AG08396 (cell line): Measurements from ENCODE around the gene WARS2.

ENCODE experiments used
- DNase-seq: peaks from one replicate; pipeline ENCODE4 v3.0.0; 2012; ENCODE audit warnings: low spot score, mixed read lengths

WARS2 gene

DNA sequence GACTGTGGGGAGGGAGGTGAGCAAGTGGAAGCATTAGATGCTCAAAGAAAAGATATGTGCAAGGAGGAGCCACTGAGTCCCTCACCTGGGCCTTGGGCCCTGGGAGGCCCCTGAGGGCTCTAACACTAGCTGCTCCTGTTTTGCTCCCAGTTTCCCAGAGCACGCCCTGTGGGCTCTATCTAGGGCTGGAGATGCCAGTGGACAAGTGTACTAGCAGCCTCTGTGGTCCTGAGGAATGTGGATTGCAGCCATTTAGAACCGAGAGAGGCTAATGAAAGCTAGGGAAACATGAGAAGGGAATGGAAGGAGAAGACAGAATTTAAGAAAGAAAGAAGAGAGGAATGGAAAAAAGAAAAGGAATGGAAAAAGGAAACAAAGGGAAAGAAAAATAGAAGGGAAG is 142.3 kb downstream of the WARS2 start:
- DNase-seq: no peak

DNA sequence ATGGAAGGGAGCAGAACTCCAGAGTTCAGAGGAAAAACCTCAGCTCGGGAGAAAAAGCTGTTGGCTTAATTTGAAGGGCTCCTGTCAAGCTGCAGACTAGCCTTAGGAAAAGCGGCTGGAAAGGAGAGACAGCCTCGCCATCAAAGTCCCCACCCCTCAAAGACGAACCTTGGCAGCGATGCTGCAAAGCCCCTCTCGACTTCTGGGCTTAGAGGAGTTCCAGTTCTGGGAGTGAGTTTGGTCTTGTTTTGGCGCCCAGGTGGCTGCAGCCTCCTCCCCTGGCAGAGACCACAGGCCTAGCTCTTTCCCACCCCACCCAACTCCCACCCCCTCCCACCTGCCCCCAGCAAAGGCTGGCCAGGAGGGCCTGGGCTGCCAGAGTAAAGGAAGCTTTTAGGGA is 143.2 kb downstream of the WARS2 start:
- DNase-seq: no peak

DNA sequence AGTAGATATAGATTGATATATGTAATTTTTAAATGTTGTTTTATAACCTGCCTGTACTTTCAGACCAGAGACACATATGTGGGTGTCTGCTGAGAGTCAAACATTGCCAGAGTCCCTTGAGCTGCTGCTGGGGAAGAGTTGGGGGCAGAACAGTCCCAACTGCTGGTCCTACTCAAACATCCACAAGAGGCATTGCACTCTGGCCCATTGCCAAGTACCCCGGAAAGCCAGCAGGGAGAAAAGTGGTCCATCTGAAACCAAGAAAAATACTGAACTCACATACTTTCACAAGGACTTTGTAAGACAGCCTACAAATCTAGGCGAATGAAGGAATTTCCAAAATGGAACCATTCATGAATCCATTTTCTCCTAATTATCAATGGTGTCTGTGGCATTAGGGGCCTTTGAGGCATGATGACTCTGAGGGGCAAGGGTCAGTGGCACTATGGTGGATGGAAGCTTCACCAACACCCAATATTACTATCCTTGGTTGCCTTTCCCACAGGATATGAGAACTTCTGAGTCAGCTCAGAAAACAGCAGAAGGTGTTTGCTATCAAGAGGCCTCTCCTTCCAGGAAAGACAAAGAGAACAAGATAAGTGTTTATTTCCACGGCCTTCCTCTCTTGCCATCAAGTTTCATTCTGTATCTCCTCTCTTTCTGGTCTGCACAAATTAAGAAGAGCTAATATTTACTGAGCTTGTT is 145.0 kb downstream of the WARS2 start:
- DNase-seq: no peak

DNA sequence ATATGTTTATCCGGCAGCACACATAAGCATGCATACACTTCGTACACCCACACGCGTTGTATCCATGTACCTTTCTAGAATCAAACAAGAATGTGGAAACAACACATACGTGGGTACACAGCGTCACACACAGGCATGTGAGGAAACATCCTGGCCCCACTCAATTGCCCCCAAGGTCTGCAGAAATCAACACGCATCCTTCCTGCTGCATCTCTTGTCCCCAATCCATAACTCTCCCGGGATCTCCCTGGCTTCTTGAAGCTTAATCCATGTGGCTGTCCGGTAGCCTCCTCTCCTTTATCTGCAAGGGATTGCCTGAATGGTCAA is 146.8 kb downstream of the WARS2 start:
- no peak for DNase-seq

DNA sequence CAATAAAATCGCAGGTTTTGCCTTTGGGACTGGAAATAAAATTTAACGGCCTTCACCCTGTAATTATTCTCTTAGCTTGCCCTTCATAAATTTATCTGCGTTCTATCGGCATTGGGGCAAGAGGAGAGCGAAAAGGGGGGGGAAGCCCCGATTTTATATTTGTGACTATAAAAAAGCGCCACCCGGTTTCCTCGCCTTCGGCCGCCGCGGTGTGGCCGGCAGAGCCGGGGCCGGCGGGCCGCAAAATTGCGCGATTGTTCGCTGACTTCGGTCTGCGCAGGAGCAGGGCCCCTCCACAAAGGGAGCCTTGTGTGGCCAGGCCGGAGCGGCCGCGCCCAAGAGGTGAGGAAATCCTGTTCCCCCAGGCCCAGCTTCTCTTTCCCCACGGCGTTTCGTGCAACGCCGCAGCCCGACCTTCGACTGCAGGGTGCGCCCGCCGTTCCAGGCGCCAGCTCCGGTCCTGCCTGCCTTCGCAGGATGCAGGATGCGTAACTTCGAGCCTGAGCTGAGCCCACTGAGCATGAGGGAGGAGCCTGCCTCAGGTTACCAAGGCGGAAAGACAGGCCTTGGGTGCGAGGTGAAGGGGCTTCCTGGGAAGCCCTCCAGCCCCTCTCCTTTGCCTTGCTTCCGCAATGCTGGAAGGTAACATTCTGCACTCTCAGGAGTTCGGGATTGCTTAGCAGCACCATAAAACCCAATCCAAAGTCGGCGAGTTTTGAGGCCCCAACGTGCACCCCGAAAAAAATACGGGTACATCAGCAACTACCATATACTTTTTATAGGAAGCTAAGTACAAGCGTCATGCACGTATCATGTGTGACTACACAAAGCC is 147.4 kb downstream of the WARS2 start:
- no peak for DNase-seq

DNA sequence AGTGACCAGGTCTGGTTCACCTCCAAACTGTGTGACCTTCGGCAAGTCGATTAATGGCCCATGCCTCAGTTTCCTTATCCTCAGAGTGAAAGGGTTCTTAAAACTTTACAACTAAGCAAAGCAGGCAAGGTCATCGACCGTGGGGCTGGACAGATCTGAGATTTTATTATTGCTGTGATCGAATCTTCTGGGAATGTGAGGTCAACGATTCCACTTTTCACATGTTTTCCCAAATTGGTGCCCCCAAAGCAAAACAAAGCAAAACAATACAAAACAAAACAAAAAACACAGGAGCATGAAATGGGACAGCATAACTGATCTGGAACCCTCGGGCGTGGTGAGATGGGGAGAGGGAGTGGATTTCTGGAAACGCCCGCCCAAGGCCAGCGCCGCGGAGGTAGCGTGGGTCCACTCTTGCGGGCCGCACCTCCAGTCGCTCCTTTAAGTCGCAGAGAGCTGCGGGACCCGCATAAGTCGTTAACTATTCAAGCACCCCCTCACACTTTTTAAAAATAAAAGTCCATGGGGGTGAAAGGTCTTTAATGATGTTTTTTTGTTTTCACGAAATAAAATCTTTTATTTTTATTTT is 148.1 kb downstream of the WARS2 start:
- no peak for DNase-seq

DNA sequence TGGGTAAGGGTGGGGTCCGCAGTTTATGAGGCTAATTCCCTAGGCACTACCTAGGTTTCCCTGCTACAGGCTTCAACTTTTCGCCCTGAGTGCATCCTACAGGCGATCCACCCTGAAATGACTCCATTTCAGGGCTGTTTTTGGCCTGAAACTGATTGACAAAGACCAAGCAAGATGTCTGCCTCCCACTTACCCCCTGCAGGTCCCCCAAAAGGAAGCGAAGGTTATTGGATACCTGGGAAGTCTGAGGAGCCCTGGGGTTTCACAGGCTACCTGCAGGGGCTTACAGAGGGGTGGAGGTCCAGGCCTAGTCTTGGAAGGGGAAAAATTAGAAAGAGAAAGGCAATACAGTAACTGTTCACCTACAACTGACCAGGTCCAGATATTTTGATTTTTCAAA is 149.0 kb downstream of the WARS2 start:
- DNase-seq: no peak

DNA sequence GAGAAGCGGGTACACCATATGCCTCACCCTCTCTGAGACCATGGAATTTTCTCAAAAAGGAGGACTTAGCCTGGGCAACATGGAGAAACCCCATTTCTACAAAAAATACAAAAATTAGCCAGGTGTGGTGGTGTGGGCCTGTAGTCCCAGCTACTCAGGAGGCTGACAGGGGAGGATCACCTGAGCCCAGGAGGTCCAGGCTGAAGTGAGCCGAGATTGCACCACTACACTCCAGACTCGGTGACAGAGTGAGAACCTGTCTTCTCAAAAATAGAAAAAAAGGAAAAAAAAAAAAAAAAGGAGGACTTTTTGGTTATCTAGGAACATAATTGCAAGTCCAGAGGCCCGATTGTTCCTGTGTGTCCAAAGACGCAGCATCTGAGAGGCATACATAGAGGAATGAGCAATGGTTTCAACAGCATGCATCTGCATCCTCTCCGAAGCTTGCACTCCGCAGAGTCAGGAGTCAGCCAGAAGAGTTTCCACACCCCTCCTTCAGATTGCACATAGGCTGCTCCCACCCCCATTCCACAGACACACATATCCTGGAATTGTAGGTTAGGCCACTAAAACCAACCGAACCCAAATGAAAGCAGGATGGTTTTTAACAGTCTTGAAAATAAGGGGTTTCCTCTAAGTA is 149.8 kb downstream of the WARS2 start:
- no peak for DNase-seq

DNA sequence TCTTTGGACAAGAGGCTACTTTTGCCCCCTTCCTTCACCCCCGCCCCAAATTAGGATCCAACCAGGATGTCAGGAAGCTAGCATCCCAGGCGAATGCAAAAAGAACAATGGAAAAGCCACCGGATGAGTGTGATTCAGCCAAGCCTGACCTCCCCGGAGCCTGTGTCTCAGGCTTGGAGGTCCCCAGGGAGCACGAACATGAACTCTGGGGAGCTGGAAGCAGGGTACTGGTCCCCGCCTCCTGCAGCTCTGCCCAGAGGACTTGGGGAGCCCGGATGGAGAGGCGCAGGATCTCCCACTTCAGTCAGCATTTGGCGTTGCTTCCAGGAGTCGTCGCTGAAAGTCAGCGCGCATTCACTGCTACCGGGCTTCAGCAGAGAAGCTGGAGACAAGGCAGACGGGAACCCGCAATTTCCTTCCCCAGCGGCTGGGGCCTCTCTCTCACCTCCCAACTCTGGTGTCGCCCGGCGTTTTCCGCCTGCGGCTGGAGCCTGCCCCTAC is 150.5 kb downstream of the WARS2 start:
- DNase-seq: no peak

DNA sequence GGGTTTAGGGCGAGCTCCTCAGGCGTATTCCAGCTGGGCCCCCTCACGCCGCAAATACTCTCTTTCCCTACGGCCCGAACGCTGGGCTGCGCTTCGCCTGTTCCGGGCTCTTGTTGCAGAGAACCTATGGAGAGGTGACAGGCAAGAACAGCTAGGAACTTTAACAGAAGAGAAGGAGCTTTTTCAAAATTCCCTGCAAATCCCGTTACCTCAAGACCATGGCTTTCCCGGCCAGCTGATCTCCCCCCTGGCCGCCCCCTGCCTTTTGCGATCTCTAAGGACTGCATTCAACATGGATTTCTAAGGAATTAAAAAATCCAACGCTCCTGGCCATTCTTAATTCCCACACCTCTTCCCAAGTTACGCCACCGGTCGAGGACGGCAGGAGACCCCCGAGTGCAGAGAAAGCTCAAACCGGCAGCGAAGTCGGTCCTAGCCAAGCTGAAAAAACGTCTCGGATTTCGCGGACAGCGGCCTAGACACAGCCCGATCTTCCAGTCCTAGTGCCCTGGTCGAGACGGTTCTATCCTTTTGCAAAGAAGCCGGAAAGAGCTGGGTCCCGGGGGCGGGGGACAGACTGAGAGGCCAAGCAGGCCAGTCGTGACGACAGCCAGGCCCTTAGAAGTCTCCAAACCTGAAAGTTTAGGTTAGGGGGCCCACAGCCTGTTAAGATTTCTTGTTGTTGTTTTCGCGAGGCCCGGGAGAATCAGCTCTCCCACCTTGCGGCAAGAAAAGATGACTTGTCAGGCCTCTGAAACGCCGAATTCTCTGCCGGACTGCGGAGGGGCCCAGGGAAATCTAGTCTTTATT is 151.2 kb downstream of the WARS2 start:
- no peak for DNase-seq

DNA sequence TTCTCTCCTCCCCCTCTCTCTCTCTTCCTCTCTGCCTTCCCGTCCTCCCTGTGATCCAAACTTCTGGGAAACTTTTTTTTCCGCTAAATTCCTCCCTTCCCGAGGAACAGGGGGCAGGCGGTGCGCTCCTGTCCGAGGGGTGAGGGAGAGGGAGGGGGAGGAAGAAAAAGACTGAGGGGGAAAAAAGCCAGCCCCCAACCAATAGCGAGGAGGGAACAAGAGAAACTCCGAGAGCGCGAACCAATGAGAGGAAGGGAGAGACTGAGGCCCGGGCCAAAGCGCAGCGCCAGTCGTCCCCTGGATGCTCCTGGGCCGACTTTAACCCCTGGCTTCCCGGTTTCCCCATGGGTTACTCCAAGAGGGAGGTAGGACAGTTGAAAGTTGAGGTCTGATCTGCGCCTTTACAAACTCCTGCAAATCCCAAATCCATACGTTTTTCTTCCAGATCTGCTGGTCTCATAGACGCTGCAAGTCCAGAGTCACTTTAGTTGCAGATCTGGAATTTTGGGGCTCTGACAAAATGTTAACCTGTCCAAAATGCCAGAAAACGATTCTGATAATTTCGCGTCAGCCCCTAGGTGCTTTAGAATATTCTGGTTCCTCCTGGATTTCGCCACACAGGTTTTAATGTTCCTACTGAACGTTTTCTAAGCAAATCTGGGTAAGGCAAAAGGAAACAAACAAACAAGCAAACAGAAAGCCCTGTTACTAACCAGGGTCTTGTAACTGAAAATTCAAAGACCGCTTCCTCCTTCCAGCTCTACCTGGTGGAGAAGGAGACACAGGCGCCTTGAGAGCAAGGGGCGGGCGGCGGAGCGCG is 152.1 kb downstream of the WARS2 start, which contains the start of gene TBX15:
Gene TBX15, minus strand, starts transcription at position 158 of the 820 bp plus-strand sequence. CDS start 548 bp downstream, outside the sequence.
- no peak for DNase-seq

DNA sequence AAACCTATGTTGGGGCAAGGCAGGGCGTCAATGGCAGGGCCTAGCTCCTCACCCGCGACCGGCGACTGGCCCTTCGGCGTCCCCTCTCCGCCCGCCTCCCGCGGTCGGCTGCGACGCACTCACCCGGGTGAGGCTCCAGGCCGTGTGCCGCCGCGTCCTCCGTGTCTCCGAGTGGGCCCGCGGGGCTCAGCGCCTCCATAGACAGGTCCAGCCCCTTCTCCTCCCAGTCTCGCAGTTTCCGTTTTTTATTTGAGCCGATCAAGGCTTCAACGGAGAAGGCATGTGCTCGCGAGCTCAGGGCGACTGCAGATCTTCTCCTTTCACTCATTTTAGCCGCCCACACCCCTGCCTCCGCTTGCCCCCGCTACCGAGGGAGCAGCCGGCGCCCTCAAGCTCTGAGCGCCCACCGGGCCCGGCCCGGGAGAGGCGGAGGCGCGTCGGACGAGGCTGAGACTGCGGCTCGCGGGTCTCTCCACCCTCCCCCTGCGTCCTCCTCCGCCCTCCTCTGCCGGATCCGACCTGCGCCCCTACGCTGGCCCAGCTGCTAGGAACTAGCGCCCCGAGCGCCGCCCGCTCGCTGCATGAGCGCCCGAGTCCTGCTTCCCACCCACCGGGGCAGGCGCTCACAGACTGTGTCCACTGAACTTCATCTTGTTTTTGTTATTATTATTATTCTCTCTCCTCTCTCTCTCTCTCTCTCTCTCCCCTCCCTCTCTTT is 152.8 kb downstream of the WARS2 start:
- DNase-seq: no peak

DNA sequence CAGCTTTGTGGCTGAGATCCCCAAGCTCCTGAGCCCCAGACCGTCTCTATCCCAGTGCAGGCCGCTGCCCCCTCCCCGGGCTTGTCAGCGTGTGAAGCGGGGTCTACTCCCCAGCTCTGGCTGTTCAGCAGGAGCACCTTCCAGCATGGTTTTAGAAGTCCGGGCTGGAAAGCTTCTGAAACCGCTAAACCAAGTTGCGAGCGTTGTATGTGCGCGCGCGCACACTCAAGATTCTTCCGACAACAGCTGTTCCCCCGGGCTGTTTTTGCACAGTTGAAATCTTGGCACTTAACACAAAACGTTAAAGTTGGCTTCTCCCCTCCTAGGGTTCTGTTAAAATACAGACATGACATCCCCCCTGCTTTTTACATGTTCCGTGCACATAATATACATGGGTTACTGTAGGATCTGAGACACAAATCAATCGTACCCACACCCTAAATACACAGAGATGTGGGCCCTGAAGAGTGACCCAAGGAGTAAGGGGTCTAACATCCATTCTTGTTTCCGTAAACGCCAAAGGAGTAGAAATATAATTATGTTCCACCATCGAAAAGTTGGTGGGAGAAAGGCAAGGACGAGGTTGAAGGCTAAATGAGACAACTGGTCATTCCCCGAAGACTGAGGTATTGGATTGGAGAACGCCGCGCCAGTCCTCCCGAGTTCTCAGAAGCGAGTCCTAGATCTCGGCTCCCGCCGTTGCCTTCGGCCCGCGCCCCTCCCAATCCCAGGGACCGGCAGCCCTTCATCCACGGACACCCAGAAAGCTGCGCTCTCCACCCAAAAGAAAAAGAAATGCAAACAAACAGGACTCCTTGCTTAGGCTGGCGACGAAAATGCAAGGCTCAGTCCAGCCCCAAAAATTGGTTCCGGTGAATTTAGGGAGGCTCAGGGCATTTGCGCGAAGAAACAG is 153.6 kb downstream of the WARS2 start:
- no peak for DNase-seq

DNA sequence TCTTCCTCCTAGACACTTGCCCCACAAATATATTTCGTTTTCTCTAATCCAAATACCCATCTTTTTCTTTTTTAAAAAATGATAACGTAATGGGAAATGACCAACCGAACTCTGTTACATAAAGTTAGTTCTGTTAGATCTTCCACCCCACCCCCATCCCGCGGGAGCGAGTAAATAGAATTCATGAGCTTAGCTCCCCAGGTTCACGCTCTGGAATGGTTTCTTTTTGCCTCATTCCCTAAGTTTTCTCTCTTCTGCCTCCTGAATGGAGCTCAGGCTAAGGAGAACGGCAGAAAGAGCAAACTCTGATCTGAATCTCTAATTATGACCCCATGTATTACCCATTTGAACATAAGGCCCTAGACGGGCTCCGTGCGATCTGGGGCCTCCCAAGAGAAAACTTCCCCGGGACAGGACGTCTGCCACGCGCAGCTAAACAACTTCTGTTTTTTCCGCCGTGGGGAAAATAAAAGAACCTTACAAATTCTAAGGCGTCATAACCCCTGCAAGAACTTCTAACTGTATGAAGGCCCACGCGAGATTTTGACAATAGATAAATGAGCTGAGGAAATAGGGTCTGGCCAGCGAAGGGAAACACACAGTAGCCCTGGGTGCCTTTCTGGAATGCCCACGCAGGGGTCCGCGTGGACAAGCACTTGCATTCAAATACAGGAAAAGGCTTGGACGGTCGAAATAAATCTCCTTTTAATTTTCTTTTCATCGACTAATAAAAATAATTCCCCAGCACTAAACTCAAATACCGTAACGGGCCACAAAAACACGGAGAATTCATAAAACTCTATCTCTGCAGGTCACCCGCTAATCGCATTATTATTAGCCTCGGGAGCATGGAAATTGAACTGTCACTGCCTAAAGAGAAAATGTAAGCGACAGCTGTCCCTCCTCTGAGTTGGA is 154.6 kb downstream of the WARS2 start:
- DNase-seq: peak; percentile 10

DNA sequence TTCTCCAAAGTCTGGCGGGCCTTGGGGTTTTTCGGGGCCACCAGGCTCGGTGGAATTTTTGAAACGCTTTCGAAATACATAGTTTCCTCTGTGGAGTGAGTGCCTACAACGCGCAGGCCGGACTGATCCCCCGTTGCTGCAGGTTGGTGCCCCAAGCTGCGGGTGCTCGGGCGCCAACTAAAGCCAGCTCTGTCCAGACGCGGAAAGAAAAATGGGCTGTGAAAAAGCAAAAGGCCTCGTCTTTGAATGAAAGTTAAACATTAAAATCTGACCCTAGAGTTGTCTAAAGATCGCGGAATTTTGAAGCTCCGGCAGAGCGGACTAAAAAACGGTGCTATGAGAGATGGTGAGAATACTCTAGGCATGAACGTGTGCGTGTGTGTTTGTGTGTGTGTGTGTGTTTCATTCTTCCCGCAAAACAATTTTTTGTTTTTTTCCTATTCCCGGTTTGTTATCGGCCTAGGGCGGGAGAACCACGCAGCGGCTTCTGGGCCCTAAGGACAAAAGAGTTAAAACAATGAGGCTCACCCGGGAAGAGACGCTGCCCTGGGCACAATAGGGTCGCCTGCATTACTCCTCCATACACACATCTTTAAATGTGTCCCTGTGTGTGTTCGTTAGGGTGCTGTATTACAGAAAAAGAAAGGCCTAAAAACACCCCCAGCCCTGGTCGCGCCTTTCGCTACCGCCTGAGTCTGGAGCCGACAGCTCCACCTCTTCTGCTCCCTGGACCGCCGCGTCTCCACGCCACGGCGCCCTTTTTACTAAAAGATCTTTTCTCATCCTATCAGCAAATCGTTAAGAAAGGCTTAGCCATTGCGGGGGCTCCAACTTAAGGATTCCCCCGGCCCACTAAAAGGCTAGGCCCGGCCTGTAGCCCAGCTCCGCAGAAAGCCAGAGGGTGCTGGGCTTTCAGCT is 155.5 kb downstream of the WARS2 start:
- peak; percentile 4 for DNase-seq

DNA sequence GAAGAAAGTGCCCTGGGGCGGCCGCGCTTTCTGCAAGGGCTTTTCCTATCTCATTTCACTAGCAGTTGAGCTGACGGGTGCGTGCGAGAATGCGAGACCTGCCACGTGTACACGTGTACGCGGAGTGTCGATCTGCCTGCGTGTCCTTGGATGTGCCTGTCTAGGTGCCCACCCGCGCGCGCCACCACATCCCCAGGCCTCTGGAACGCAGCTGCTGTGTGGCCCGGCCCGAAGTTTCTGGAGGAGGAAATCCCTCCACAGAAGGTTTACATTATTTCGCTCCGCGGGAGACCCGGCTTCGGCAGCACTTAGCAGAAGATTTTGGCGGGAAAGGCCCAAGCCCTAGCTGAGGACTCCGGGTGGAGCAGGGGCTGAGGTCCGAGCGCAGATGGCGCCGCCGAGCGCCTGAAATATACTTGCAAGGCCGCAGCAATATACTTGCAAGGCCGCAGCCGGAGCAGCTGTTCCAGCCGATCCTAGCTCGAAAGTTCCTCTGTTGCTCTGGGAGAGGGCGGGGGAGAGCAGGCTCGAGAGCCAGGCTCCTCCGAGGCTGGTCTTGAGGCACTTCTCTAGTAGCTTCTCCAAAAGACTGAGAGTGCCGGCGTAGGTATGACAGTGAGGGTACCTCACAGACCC is 156.2 kb downstream of the WARS2 start:
- no peak for DNase-seq
